ENCODE results near the gene HDAC10.

The HDAC10 gene

GRCh38 chr22:50250555-50251476 is at the start of gene HDAC10:
TSS of gene HDAC10 (minus strand) at chr22:50251265. CDS start at chr22:50251032, 233 bp downstream.
- DNase-seq (ENCODE audit: low read depth in 2 of 2) = peak; percentile 79 to 81

GRCh38 chr22:50300620-50301257 is 49.7 kb upstream of the HDAC10 start:
- no peak for DNase-seq (ENCODE audit: low read depth in 2 of 2)

- DNase-seq (ENCODE audit: low read depth in 2 of 2) = no peak
Observed at GRCh38 chr22:50299785-50300619, 48.9 kb upstream of the HDAC10 start.

- no peak for DNase-seq (ENCODE audit: low read depth in 2 of 2)
Observed at GRCh38 chr22:50298937-50299784, 48.1 kb upstream of the HDAC10 start.

GRCh38 chr22:50298266-50298637 is 47.2 kb upstream of the HDAC10 start:
- DNase-seq (ENCODE audit: low read depth in 2 of 2) = no peak

GRCh38 chr22:50297510-50298265 is 46.6 kb upstream of the HDAC10 start:
- DNase-seq (ENCODE audit: low read depth in 2 of 2) = no peak

- DNase-seq (ENCODE audit: low read depth in 2 of 2) = no peak
Observed at GRCh38 chr22:50296658-50297490, 45.8 kb upstream of the HDAC10 start.

GRCh38 chr22:50294319-50294656 is 43.2 kb upstream of the HDAC10 start:
- DNase-seq (ENCODE audit: low read depth in 2 of 2) = no peak

GRCh38 chr22:50293441-50294318 is 42.6 kb upstream of the HDAC10 start:
- no peak for DNase-seq (ENCODE audit: low read depth in 2 of 2)

GRCh38 chr22:50292643-50293440 is 41.8 kb upstream of the HDAC10 start:
- DNase-seq (ENCODE audit: low read depth in 2 of 2) = no peak

- DNase-seq (ENCODE audit: low read depth in 2 of 2) = no peak
Observed at GRCh38 chr22:50289942-50290630, 39.0 kb upstream of the HDAC10 start.

- DNase-seq (ENCODE audit: low read depth in 2 of 2) = no peak
Observed at GRCh38 chr22:50289151-50289941, 38.3 kb upstream of the HDAC10 start.

GRCh38 chr22:50287731-50288130 is 36.7 kb upstream of the HDAC10 start:
- DNase-seq (ENCODE audit: low read depth in 2 of 2) = no peak

- no peak for DNase-seq (ENCODE audit: low read depth in 2 of 2)
Observed at GRCh38 chr22:50286701-50287318, 35.7 kb upstream of the HDAC10 start.

- no peak for DNase-seq (ENCODE audit: low read depth in 2 of 2)
Observed at GRCh38 chr22:50286275-50286674, 35.2 kb upstream of the HDAC10 start.

All from stimulated activated CD4-positive, alpha-beta T cell treated with anti-CD3 and anti-CD28 coated beads, Interleukin-4, amount 100 ng/mL, for 48 hours (primary cell).